ENCODE results near the gene ZNF516. TPM values are rescaled to one million over a fixed set of nuclear protein-coding genes. Genes with fewer than 3 reads are reported as not detected.

Gene ZNF516
- polyA plus RNA-seq, 3 donors = 5.0 to 41.9 (median 8.6) TPM

DNA sequence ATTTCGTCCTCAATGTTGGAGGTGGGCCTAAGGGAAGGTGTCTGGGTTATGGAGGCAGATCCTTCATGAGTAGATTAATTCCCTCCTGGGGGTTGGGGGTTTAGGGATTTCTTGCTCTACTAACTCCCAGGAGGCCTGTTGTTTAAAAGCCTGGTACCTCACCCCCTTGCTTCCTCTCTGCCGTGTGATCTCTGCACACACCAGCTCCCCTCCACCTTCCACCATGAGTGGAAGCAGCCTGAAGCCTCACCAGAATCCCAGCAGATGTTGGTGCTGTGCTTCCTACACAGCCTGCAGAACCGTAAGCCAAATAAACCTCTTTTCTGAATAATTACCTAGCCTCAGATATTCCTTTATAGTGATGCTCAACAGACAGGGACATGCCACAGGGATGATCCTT, 141.5 kb downstream of the ZNF516 start:
- Histone ChIP-seq H3K9ac (ENCODE audit: insufficient read depth, low read length, poor library complexity, severe bottlenecking) (no peak overlapping the region), H3K9me3 (replicated peaks in 1 of 2; ENCODE audit: control insufficient read depth in 1 of 2, insufficient read depth in 1 of 2, low read length in 2 of 2) (peaks cover 0 to 5% of the 10 kb centered on the region in 2 donors), H3K27ac (ENCODE audit: low read depth in 1 of 2, low read length in 2 of 2) (no peak overlapping the region), H4K20me1 (ENCODE audit: insufficient read depth, low read length) (peaks cover 58% of the 10 kb centered on the region), H3K36me3 (replicated peaks in 1 of 2; ENCODE audit: control insufficient read depth in 1 of 2, insufficient read depth in 2 of 2, low read length in 2 of 2) (peaks cover 24 to 30% of the 10 kb centered on the region in 2 donors), H3K4me2 (replicated peaks; ENCODE audit: extremely low read depth, low read length, poor library complexity, severe bottlenecking) (no peak overlapping the region), H3K27me3 (ENCODE audit: control insufficient read depth in 2 of 2, insufficient read depth in 2 of 2, low read length in 2 of 2) (no peaks in the 10 kb centered on the region), H3K4me1 (ENCODE audit: control insufficient read depth in 1 of 2, insufficient read depth in 2 of 2, low read length in 2 of 2) (no peaks in the 10 kb centered on the region), H3K79me2 (ENCODE audit: insufficient read depth, low read length) (no peaks in the 10 kb centered on the region), H3K4me3 (replicated peaks in 1 of 3; ENCODE audit: low read depth in 2 of 3, low read length in 3 of 3) (no peak overlapping the region), H2AFZ (ENCODE audit: insufficient read depth, low read depth, low read length, poor library complexity, severe bottlenecking) (no peak overlapping the region)
- WGBS (ENCODE audit: insufficient coverage) = 72% methylated on average over 2 of the region's 3 CpGs
- intact Hi-C loops (cut with micrococcal nuclease) = no loop called here
- TF ChIP-seq, protein P1, sequence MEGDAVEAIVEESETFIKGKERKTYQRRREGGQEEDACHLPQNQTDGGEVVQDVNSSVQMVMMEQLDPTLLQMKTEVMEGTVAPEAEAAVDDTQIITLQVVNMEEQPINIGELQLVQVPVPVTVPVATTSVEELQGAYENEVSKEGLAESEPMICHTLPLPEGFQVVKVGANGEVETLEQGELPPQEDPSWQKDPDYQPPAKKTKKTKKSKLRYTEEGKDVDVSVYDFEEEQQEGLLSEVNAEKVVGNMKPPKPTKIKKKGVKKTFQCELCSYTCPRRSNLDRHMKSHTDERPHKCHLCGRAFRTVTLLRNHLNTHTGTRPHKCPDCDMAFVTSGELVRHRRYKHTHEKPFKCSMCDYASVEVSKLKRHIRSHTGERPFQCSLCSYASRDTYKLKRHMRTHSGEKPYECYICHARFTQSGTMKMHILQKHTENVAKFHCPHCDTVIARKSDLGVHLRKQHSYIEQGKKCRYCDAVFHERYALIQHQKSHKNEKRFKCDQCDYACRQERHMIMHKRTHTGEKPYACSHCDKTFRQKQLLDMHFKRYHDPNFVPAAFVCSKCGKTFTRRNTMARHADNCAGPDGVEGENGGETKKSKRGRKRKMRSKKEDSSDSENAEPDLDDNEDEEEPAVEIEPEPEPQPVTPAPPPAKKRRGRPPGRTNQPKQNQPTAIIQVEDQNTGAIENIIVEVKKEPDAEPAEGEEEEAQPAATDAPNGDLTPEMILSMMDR (IDR thresholded peaks at IDR 0.05) = no peak
- no peak overlapping the region for H3K4me3 Mint-ChIP-seq
- peaks cover 0 to 13% (median 6%) of the 10 kb centered on the region in 7 donors for H3K9me3 Mint-ChIP-seq
- DNase-seq = no peak
- no peak overlapping the region for H3K27ac Mint-ChIP-seq
- peaks cover 29 to 30% of the 10 kb centered on the region in 2 donors for H3K36me3 Mint-ChIP-seq
- peaks cover 0 to 3% (median 2%) of the 10 kb centered on the region in 3 donors for H3K27me3 Mint-ChIP-seq (ENCODE audit: low read depth in 3 of 3)
- peaks cover 6% of the 10 kb centered on the region for H3K4me1 Mint-ChIP-seq

DNA sequence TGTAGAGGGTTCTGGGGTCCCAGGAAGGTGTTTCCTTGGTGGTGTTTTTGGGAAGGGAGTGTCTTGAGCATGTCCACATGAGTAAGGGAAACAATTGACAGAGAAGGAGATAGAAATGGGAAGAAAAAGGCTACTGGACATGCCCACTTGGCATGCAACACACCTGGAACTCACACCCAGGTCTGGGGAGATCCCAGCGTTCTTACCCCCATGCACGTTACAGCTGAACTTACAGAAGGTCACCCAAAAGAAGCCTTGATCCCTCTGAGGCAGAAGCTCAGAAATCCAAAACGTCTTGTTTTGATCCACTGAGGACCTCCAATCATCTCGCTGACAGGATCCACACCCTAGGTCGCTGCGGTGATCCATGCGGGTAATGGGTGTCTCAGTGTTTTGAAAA, 142.0 kb downstream of the ZNF516 start:
- intact Hi-C loops (cut with micrococcal nuclease) = no loop called here
- Histone ChIP-seq H4K20me1 (ENCODE audit: insufficient read depth, low read length) (peaks cover 54% of the 10 kb centered on the region), H3K9me3 (replicated peaks in 1 of 2; ENCODE audit: control insufficient read depth in 1 of 2, insufficient read depth in 1 of 2, low read length in 2 of 2) (peaks cover 0 to 5% of the 10 kb centered on the region in 2 donors), H3K79me2 (ENCODE audit: insufficient read depth, low read length) (no peaks in the 10 kb centered on the region), H3K36me3 (replicated peaks in 1 of 2; ENCODE audit: control insufficient read depth in 1 of 2, insufficient read depth in 2 of 2, low read length in 2 of 2) (peaks cover 20 to 25% of the 10 kb centered on the region in 2 donors), H3K27ac (ENCODE audit: low read depth in 1 of 2, low read length in 2 of 2) (no peak overlapping the region), H3K4me1 (ENCODE audit: control insufficient read depth in 1 of 2, insufficient read depth in 2 of 2, low read length in 2 of 2) (no peaks in the 10 kb centered on the region), H3K4me3 (replicated peaks in 1 of 3; ENCODE audit: low read depth in 2 of 3, low read length in 3 of 3) (no peak overlapping the region), H3K4me2 (replicated peaks; ENCODE audit: extremely low read depth, low read length, poor library complexity, severe bottlenecking) (no peak overlapping the region), H2AFZ (ENCODE audit: insufficient read depth, low read depth, low read length, poor library complexity, severe bottlenecking) (no peak overlapping the region), H3K27me3 (ENCODE audit: control insufficient read depth in 2 of 2, insufficient read depth in 2 of 2, low read length in 2 of 2) (no peaks in the 10 kb centered on the region), H3K9ac (ENCODE audit: insufficient read depth, low read length, poor library complexity, severe bottlenecking) (no peak overlapping the region)
- peaks cover 0 to 5% (median 2%) of the 10 kb centered on the region in 3 donors for H3K27me3 Mint-ChIP-seq (ENCODE audit: low read depth in 3 of 3)
- H3K4me3 Mint-ChIP-seq = no peak overlapping the region
- WGBS (ENCODE audit: insufficient coverage) = 97% methylated on average over 6 of the region's 7 CpGs
- TF ChIP-seq, protein P1 (IDR thresholded peaks at IDR 0.05) = no peak
- H3K36me3 Mint-ChIP-seq = peaks cover 26 to 27% of the 10 kb centered on the region in 2 donors
- H3K27ac Mint-ChIP-seq = no peak overlapping the region
- peaks cover 6% of the 10 kb centered on the region for H3K4me1 Mint-ChIP-seq
- peaks cover 0 to 13% (median 6%) of the 10 kb centered on the region in 7 donors for H3K9me3 Mint-ChIP-seq
- DNase-seq = no peak
